VCaP (cell line): ENCODE measurements around the gene TM9SF3.
A peak's percentile ranks its signal among the peaks of the same experiment; 100 is the strongest.

Experiments
- H3K27ac ChIP-seq: fragments of 450-650 bp; 2 replicates; pipeline ENCODE4 v1.5.1; 2017
- TF ChIP-seq, protein P1 (sequence below): fragments of 450-650 bp; conservative IDR thresholded peaks from 2 replicates; pipeline ENCODE4 v1.5.1; 2017; ENCODE audit warnings: mild to moderate bottlenecking, moderate library complexity

Gene TM9SF3

DNA sequence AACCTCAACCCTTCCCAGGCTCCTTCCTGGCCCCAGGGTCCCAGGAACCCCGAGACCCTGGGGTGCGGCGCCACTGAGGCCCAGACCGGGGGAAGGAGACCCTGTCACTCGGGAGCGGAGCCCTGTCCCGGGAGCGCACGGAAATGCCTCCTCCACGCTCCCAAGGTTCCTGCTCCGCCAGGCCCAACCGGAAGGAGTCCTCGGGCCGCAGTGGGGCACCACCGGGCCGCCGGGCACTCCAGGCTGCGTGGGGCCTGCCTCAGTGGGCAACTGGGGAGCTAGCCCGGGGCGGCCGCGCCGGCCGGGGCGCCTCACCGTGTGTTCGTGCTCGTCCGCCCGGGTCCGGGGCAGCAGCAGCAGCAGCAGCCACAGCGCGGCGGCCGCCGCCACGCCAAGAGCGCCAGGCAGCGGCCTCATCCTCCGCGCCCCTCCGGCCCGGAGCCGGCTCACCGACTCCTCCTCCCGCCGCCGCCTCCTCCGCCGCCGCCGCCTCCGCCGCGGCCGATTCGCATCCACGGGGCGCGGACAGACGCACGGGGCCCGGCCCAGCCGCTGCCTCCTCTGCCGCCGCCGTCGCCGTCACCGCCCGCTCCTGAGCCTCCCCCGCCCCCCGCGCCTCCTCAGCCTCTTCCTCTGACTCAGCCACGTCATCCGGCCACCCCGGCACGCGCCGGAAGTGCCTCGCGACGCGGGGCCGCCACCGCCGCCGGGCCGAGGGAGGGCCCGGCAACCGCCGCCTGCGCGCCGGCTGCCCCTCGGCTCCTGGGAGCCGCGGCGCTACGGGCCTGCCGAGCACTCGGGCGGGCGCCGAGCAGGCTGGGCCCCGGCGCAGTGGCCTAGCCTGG is at the start of gene TM9SF3:
TSS of gene TM9SF3 (minus strand) at position 594 of the 845 bp plus-strand sequence. CDS start at position 417, 177 bp downstream.
- peak within 1 kb of the TSS; percentile 99 for H3K27ac ChIP-seq
- TF ChIP-seq, protein P1, sequence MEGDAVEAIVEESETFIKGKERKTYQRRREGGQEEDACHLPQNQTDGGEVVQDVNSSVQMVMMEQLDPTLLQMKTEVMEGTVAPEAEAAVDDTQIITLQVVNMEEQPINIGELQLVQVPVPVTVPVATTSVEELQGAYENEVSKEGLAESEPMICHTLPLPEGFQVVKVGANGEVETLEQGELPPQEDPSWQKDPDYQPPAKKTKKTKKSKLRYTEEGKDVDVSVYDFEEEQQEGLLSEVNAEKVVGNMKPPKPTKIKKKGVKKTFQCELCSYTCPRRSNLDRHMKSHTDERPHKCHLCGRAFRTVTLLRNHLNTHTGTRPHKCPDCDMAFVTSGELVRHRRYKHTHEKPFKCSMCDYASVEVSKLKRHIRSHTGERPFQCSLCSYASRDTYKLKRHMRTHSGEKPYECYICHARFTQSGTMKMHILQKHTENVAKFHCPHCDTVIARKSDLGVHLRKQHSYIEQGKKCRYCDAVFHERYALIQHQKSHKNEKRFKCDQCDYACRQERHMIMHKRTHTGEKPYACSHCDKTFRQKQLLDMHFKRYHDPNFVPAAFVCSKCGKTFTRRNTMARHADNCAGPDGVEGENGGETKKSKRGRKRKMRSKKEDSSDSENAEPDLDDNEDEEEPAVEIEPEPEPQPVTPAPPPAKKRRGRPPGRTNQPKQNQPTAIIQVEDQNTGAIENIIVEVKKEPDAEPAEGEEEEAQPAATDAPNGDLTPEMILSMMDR, result no peak

DNA sequence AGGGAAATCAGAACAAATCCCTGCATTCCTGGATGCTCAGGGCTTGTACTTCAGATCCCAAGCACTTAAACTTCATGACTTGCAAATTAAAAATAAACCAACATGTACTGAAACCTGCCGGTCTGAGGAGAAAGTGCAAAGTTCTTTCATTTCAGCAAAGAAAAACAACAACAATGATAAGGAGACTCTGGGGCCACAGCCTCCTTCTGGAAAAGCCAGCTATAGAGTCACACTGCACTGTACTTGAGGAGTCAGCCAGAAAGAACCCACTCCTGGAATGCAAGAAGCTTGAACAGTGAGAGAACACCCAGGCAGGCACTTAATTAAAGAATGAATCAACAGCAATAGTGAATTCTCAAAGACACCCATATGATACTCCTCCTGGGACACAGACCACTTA is 49.7 kb upstream of the TM9SF3 start:
- TF ChIP-seq, protein P1, result no peak
- no peak overlapping the region for H3K27ac ChIP-seq

DNA sequence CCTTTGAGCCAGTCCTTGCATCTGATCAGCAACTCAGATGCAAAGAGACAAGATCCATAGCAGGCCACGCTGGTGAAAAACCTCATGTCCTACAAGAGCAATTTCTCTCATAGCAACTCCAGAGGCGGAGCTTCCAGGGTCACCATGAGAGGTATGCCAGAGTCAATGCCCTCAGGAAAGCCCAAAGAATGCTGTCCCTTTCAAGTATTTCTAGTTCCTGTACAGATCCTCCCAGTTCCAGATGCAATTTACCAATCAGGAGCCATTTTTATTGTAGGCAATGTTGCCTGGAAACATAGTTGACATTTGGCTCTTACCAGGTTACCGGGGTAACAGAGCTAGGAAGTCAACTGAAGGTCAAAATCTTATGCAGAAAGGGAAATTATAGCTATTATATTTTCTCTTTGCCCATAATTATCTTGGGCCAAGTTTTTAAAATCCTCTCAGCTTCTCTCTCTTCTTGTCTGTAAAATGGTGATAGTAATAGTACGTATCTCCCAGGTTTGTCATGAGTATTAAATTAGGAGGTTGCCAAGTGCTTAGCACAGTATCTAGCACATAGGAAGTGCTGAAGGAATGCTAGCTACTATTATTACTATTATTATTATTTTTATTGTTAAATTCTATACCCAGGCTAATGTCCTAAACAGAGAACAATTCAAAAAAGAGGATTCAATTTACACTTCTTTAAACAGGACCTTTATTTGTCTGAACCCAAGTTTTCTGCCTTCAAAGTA is 46.3 kb upstream of the TM9SF3 start:
- TF ChIP-seq, protein P1, result no peak
- no peak overlapping the region for H3K27ac ChIP-seq

DNA sequence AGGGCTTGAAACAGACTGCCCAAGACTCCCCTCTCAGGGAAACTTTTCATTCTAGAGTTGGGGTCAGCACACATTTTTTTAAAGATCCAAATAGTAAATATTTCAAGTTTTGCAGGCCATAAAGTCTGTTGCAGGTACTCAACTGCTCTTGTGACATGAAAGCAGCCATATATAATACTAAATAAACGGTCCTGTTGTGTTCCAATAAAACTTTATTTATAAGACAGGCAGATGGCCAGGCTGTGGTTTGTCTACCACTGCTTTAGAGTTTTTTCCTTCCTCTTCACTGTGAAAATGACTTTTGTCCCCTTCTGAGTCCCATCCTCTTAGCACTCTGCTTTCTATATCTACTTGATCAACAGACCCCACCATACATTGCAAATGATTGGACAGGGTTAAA is 40.5 kb upstream of the TM9SF3 start:
- TF ChIP-seq, protein P1, result no peak
- H3K27ac ChIP-seq, result no peak overlapping the region

DNA sequence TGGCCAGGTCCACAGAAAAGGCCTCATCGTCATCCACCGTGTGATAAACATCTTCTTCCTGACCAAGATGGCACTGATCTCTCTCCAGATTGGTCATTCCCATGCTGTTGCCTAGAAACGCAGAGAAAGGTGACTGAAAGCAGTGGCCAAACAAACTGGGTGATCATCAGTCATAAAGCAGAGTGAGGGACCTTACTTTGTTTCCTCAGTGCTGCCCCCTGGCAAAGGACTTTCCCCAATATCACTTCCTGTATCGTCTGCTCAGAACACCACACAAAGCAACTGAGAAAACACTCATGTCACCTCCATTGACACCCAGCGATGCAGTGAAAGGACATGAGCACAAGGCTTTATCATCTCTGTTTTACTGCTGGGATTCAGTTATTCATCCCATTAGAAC is 40.0 kb upstream of the TM9SF3 start:
- no peak overlapping the region for H3K27ac ChIP-seq
- TF ChIP-seq, protein P1, result no peak

DNA sequence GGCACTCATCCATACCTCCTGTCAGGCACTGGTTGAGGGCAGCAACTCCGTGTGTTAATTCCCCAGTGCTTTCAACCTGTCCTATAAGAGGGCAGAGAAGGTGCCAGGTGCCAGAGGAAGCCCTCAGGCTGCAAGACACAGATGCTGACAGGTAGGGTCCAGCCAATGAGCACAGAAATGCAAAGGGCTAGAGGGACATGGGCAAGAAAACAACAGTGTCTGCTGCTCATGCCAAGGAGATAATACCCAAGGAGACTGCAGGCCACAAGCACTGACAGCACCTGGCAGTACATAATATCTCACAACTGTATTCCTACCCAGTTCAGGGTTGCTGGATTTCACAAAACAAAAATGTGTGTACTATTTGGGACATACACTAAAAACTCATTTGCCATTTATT is 38.4 kb upstream of the TM9SF3 start:
- H3K27ac ChIP-seq, result no peak overlapping the region
- TF ChIP-seq, protein P1, result no peak

DNA sequence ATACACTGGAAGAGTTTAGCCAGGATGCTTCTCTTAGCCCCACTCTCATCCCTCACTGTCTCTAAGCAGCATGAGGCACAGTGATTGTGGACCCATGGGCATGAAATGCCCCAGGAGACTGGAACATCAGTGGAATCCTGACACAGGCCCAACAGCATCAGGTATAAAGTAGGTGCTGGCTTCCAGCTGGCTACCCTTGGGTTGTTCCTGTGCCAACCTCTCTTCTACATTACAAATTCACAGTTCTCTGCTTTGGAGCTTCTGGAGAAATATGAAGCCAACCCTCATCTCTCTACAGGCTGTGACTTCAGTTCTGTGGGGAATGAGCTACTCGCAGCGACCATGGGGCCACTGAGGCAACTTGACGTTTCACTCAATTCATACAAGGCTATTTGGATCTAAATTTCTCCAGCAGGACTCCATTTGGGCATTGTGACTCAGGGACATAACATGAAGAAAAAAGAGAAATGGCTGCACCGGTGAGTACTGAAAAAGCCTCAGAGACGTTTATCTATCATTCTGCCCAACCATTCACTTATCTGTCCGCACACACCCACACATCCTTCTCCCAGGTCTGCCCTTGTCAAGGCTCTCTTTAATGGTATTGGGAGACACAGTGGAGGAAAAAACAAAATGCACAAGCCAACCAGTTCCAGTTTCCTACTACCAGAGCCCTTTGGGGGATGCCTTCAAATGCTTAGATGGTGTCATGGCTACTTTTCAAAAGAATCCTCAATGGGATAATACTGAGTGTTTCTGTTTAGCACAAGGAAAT is 35.4 kb upstream of the TM9SF3 start:
- no peak overlapping the region for H3K27ac ChIP-seq
- TF ChIP-seq, protein P1, result no peak
